NCI-H524 treated with DMSO at 0.1 percent for 48 hours (cell line): ENCODE results near the gene ZNF106.

ENCODE experiments used
- DNase-seq: peaks from one replicate; lab custom pipeline; 2025; lab: John Stamatoyannopoulos, UW

The ZNF106 gene

GRCh38 chr15:42474827-42475226, 16.1 kb downstream of the ZNF106 start:
- no peak for DNase-seq

GRCh38 chr15:42471002-42471401, 19.9 kb downstream of the ZNF106 start:
- DNase-seq, result no peak

- DNase-seq, result no peak
Observed at GRCh38 chr15:42465520-42466259, 25.3 kb downstream of the ZNF106 start.

GRCh38 chr15:42461261-42461660, 29.7 kb downstream of the ZNF106 start:
- DNase-seq, result no peak

- DNase-seq, result peak; percentile 49
Observed at GRCh38 chr15:42457445-42458442, 33.2 kb downstream of the ZNF106 start.

GRCh38 chr15:42456971-42457370, 34.0 kb downstream of the ZNF106 start:
- DNase-seq, result no peak

GRCh38 chr15:42456531-42456930, 34.4 kb downstream of the ZNF106 start:
- no peak for DNase-seq

- DNase-seq, result no peak
Observed at GRCh38 chr15:42453826-42454225, 37.1 kb downstream of the ZNF106 start.

- no peak for DNase-seq
Observed at GRCh38 chr15:42450425-42450790, 40.5 kb downstream of the ZNF106 start.

GRCh38 chr15:42449770-42450424, 41.0 kb downstream of the ZNF106 start:
- DNase-seq, result no peak

GRCh38 chr15:42448281-42448680, 42.7 kb downstream of the ZNF106 start:
- no peak for DNase-seq

- DNase-seq, result no peak
Observed at GRCh38 chr15:42447599-42447998, 43.3 kb downstream of the ZNF106 start.

GRCh38 chr15:42445551-42445950, 45.4 kb downstream of the ZNF106 start:
- DNase-seq, result no peak

GRCh38 chr15:42444415-42445063, 46.4 kb downstream of the ZNF106 start:
- DNase-seq, result no peak

- DNase-seq, result no peak
Observed at GRCh38 chr15:42427429-42428223, 63.3 kb downstream of the ZNF106 start.

GRCh38 chr15:42421376-42421775, 69.6 kb downstream of the ZNF106 start:
- DNase-seq, result no peak

- no peak for DNase-seq
Observed at GRCh38 chr15:42419369-42419768, 71.6 kb downstream of the ZNF106 start.

GRCh38 chr15:42413920-42414319, 77.0 kb downstream of the ZNF106 start:
- no peak for DNase-seq

- no peak for DNase-seq
Observed at GRCh38 chr15:42411884-42412283, 79.1 kb downstream of the ZNF106 start.

- no peak for DNase-seq
Observed at GRCh38 chr15:42409011-42409410, 81.9 kb downstream of the ZNF106 start.

- no peak for DNase-seq
Observed at GRCh38 chr15:42408178-42408577, 82.8 kb downstream of the ZNF106 start.
